ENCODE results near the gene EDDM13. TPM values are rescaled to one million over a fixed set of nuclear protein-coding genes. Genes with fewer than 3 reads are reported as not detected.
A peak's percentile ranks its signal among the peaks of the same experiment; 100 is the strongest.

EDDM13 gene
- total and polyA plus RNA-seq, 2 of the 13 experiments (the other 11 are each of a cell fraction or from before 2014, with no cell fraction given) = not detected

DNA sequence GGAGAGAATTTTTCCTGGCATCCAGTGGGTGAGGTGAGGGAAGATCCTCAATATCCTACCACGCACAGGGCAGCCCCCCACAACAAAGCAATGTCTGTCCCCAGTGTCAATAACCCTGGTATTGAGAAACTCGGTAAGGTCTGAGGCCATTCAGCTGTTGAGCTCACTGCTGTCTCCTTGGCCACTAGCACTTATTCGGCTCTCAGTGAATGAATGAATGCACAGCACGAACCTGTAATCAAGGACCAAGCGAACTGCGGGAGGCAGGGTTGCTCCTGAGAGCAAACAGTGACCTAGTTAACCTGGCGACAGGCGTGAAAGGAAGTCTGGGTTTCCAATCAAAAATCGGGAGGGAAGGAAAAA is 41.5 kb downstream of the EDDM13 start (continued):
- TF ChIP-seq SUZ12 (IDR thresholded peaks at IDR 0.05; ENCODE audit: low read depth, low read length) = no peak
- no peak for TF ChIP-seq ZNF775 (CRISPR knock-in tag; IDR thresholded peaks at IDR 0.05; ENCODE audit: borderline replicate concordance)
- no peak for TF ChIP-seq ZNF33B (CRISPR knock-in tag; IDR thresholded peaks at IDR 0.05)
- TF ChIP-seq POLR2A (IDR thresholded peaks at IDR 0.05; ENCODE audit: insufficient read depth in 1 of 2, low read depth in 2 of 2, low read length in 2 of 2) = peak in 1 of 2 experiments; percentile 17; a peak in 1 of 4 replicates
- no peak for TF ChIP-seq SYNCRIP (IDR thresholded peaks at IDR 0.05; ENCODE audit: insufficient read depth, low read depth, low read length)
- no peak; the same call in 1 of the 2 replicates for TF ChIP-seq FOXK2 (IDR thresholded peaks at IDR 0.05)
- no peak for TF ChIP-seq SAFB2 (CRISPR knock-in tag; IDR thresholded peaks at IDR 0.05; ENCODE audit: borderline replicate concordance, low read depth)
- TF ChIP-seq, protein P1, sequence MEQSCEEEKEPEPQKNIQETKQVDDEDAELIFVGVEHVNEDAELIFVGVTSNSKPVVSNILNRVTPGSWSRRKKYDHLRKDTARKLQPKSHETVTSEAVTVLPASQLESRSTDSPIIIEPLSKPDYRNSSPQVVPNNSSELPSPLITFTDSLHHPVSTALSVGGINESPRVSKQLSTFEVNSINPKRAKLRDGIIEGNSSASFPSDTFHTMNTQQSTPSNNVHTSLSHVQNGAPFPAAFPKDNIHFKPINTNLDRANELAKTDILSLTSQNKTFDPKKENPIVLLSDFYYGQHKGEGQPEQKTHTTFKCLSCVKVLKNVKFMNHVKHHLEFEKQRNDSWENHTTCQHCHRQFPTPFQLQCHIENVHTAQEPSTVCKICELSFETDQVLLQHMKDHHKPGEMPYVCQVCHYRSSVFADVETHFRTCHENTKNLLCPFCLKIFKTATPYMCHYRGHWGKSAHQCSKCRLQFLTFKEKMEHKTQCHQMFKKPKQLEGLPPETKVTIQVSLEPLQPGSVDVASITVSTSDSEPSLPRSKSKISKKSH (CRISPR knock-in tag; IDR thresholded peaks at IDR 0.05; ENCODE audit: borderline replicate concordance) = no peak
- no peak for TF ChIP-seq ZNF710 (CRISPR knock-in tag; IDR thresholded peaks at IDR 0.05; ENCODE audit: borderline replicate concordance)
- TF ChIP-seq HMGA1 (CRISPR knock-in tag; conservative IDR thresholded peaks at IDR 0.05) = no peak
- no peak for TF ChIP-seq FOXP1 (IDR thresholded peaks at IDR 0.05)
- 0 out of 2 replicates have a peak, but pooled peaks have one; percentile 20 for TF ChIP-seq FOXP1 (CRISPR knock-in tag; IDR thresholded peaks at IDR 0.05)
- 0 out of 2 replicates have a peak, but pooled peaks have one; percentile 18 for TF ChIP-seq ZKSCAN5 (CRISPR knock-in tag; IDR thresholded peaks at IDR 0.05)
- TF ChIP-seq ATF3 (CRISPR knock-in tag; IDR thresholded peaks at IDR 0.05) = no peak
- TF ChIP-seq ZSCAN21 (CRISPR knock-in tag; IDR thresholded peaks at IDR 0.05; ENCODE audit: borderline replicate concordance) = no peak
- TF ChIP-seq CBX5 (CRISPR knock-in tag; IDR thresholded peaks at IDR 0.05; ENCODE audit: borderline replicate concordance) = no peak
- TF ChIP-seq SAP130 (CRISPR knock-in tag; IDR thresholded peaks at IDR 0.05; ENCODE audit: low read depth) = peak; percentile 52; the same call in 1 of the 2 replicates
- TF ChIP-seq XBP1 (CRISPR knock-in tag; IDR thresholded peaks at IDR 0.05) = no peak
- TF ChIP-seq, protein P2, sequence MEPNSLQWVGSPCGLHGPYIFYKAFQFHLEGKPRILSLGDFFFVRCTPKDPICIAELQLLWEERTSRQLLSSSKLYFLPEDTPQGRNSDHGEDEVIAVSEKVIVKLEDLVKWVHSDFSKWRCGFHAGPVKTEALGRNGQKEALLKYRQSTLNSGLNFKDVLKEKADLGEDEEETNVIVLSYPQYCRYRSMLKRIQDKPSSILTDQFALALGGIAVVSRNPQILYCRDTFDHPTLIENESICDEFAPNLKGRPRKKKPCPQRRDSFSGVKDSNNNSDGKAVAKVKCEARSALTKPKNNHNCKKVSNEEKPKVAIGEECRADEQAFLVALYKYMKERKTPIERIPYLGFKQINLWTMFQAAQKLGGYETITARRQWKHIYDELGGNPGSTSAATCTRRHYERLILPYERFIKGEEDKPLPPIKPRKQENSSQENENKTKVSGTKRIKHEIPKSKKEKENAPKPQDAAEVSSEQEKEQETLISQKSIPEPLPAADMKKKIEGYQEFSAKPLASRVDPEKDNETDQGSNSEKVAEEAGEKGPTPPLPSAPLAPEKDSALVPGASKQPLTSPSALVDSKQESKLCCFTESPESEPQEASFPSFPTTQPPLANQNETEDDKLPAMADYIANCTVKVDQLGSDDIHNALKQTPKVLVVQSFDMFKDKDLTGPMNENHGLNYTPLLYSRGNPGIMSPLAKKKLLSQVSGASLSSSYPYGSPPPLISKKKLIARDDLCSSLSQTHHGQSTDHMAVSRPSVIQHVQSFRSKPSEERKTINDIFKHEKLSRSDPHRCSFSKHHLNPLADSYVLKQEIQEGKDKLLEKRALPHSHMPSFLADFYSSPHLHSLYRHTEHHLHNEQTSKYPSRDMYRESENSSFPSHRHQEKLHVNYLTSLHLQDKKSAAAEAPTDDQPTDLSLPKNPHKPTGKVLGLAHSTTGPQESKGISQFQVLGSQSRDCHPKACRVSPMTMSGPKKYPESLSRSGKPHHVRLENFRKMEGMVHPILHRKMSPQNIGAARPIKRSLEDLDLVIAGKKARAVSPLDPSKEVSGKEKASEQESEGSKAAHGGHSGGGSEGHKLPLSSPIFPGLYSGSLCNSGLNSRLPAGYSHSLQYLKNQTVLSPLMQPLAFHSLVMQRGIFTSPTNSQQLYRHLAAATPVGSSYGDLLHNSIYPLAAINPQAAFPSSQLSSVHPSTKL (CRISPR knock-in tag; IDR thresholded peaks at IDR 0.05) = peak; percentile 37; the same call in 1 of the 2 replicates
- no peak for TF ChIP-seq ZBTB4 (CRISPR knock-in tag; IDR thresholded peaks at IDR 0.05; ENCODE audit: borderline replicate concordance)
